K562 (cell line): ENCODE results near the gene NCKAP1. TPM values are rescaled to one million over a fixed set of nuclear protein-coding genes. Genes with fewer than 3 reads are reported as not detected.

Experiments used
- ATAC-seq: fragments of 200-7000 bp; cut with Tn5 transposase; 3 replicates; pipeline ENCODE4 v1.9.1; 2020; ENCODE audit warnings: moderate library complexity
- BruUV-seq: library from RNA; stranded (reverse); fragments of 400-500 nt; replicated peaks from 2 replicates; lab custom pipeline; 2021; lab: Mats Ljungman, UMichigan
- CTCF ChIA-PET: fragments of 300-600 bp; formaldehyde crosslinking; extraction: SDS; loops from one replicate; lab custom pipeline; 2021; ENCODE audit warnings: low intra/inter-chr PET ratio; lab: Yijun Ruan, JAX
- POLR2A ChIA-PET: fragments of 300-600, 350-650 bp; sonication (Branson Sonifier 250); formaldehyde crosslinking; extraction: SDS; loops from one replicate; lab custom pipeline; 2021; ENCODE audit warnings: antibody characterized with exemption, inconsistent platforms; lab: Yijun Ruan, JAX
- DNase-seq, 4 experiments: peaks; one replicate each; pipeline versions ENCODE4 v3.0.0 to v3.0.0-alpha.2; 2011 to 2018; ENCODE audit warnings: low spot score in 3 of 4, mixed read lengths in 3 of 4; ENCODE audit errors: extremely low read depth in 1 of 4
- FAIRE-seq: peaks from 2 replicates; lab custom pipeline; 2011; peaks lifted over from hg19 to GRCh38; lab: Jason Lieb, UNC
- H2AFZ ChIP-seq: 2 replicates; pipeline ENCODE4 v1.6.0; 2011; ENCODE audit warnings: low read depth, low read length, control low read depth, inconsistent platforms
- H3K27ac ChIP-seq: fragments of 200-600 bp; 3 replicates; pipeline ENCODE4 v1.8.0; 2011; ENCODE audit warnings: low read depth, mild to moderate bottlenecking, control low read depth, inconsistent platforms, low read length, moderate library complexity, mixed read lengths; ENCODE audit errors: extremely low read depth
- H3K27me3 ChIP-seq, 2 experiments: fragments of 300-600 bp in 1 of 2; 2 replicates in 1 of 2; 3 replicates in 1 of 2; pipeline versions ENCODE4 v1.6.0 to v1.8.0; 2011; ENCODE audit warnings: inconsistent platforms in 2 of 2, low read length in 2 of 2, mild to moderate bottlenecking in 1 of 2, mixed read lengths in 1 of 2, moderate library complexity in 1 of 2; ENCODE audit not compliant: control insufficient read depth in 2 of 2, insufficient read depth in 2 of 2
- H3K36me3 ChIP-seq: fragments of 300-600 bp; 3 replicates; pipeline ENCODE4 v1.8.0; 2011; ENCODE audit warnings: mild to moderate bottlenecking, low read length, inconsistent platforms; ENCODE audit not compliant: control insufficient read depth, insufficient read depth
- H3K4me1 ChIP-seq, 2 experiments: fragments of 200-600 bp in 1 of 2; replicated peaks in 1 of 2; 2 replicates in 1 of 2; 3 replicates in 1 of 2; pipeline versions ENCODE4 v1.5.1 to v1.8.0; 2011; ENCODE audit warnings: inconsistent platforms in 2 of 2, low read length in 2 of 2, mild to moderate bottlenecking in 1 of 2, mixed read lengths in 1 of 2, moderate library complexity in 1 of 2; ENCODE audit not compliant: control insufficient read depth in 2 of 2, insufficient read depth in 2 of 2
- H3K4me2 ChIP-seq: 2 replicates; pipeline ENCODE4 v1.6.1; 2011; ENCODE audit warnings: low read length, control low read depth, inconsistent platforms, mixed read lengths; ENCODE audit not compliant: insufficient read depth
- H3K4me3 ChIP-seq: fragments of 200-600 bp; sonication (generic), shearing (Covaris generic); 2 replicates; pipeline ENCODE4 v1.5.1; 2016; ENCODE audit warnings: control low read depth, inconsistent platforms
- H3K79me2 ChIP-seq: fragments of 200-600 bp; 3 replicates; pipeline ENCODE4 v1.8.0; 2011; ENCODE audit warnings: low read length, inconsistent platforms; ENCODE audit not compliant: control insufficient read depth, insufficient read depth
- H3K9ac ChIP-seq, 2 experiments: 2 replicates each; pipeline versions ENCODE4 v1.6.0 to v1.6.1; 2011; ENCODE audit warnings: low read depth in 2 of 2, low read length in 2 of 2, control low read depth in 1 of 2, inconsistent platforms in 1 of 2, mild to moderate bottlenecking in 1 of 2, mixed read lengths in 1 of 2; ENCODE audit not compliant: insufficient read depth in 1 of 2
- H3K9me1 ChIP-seq: one replicate; pipeline ENCODE4 v1.6.0; 2011; ENCODE audit warnings: inconsistent platforms, mild to moderate bottlenecking, low read length, moderate library complexity; ENCODE audit not compliant: control insufficient read depth, insufficient read depth
- H3K9me3 ChIP-seq: replicated peaks from 2 replicates; pipeline ENCODE4 v1.5.1; 2011; ENCODE audit warnings: low read depth, low read length, inconsistent platforms; ENCODE audit not compliant: control insufficient read depth, insufficient read depth
- H4K20me1 ChIP-seq: replicated peaks from 2 replicates; pipeline ENCODE4 v1.6.1; 2011; ENCODE audit warnings: low read length, inconsistent platforms, mixed read lengths; ENCODE audit not compliant: control insufficient read depth, insufficient read depth
- CBX5 ChIP-seq: IDR thresholded peaks from 2 replicates; pipeline ENCODE4 v1.6.1; 2014; ENCODE audit warnings: low read depth, borderline replicate concordance
- FUS ChIP-seq: fragments of 200-400 bp; formaldehyde crosslinking; optimal IDR thresholded peaks from 2 replicates; pipeline ENCODE3; 2017; ENCODE audit warnings: low read depth, low read length
- SREBF2 ChIP-seq: sonication (generic); formaldehyde crosslinking; IDR thresholded peaks from 2 replicates; pipeline ENCODE4 v1.4.0; 2020; ENCODE audit warnings: mild to moderate bottlenecking, missing genetic modification reagents
- SRF ChIP-seq, 2 experiments: fragments of 250-450, 450-650 bp in 1 of 2; sonication (Bioruptor Pico) in 1 of 2; sonication (generic) in 1 of 2; formaldehyde crosslinking; IDR thresholded peaks; 2 replicates each; pipeline versions ENCODE4 v1.5.0 to v1.5.1; 2020 to 2022; ENCODE audit warnings: mild to moderate bottlenecking in 1 of 2, missing genetic modification reagents in 1 of 2
- XRCC3 ChIP-seq: fragments of 450-650 bp; IDR thresholded peaks from 2 replicates; pipeline ENCODE4 v1.6.1; 2017; ENCODE audit warnings: mild to moderate bottlenecking, moderate library complexity
- ZNF668 ChIP-seq: fragments of 250-450 bp; sonication (Bioruptor Pico); IDR thresholded peaks from 2 replicates; pipeline ENCODE4 v1.8.0; 2022; ENCODE audit warnings: mild to moderate bottlenecking, inconsistent platforms
- WGBS: fragments of 100-300 bp; shearing (Covaris generic); methylation state at CpG from one replicate; pipeline ENCODE4 v1.1.6; 2016; ENCODE audit warnings: low coverage, mixed read lengths; ENCODE audit not compliant: insufficient coverage; ENCODE audit errors: missing lambda C conversion rate; 5-methylcytosine and 5-hydroxymethylcytosine counted together
- in situ Hi-C: fragments of 300-500 bp; cut with MboI; formaldehyde crosslinking; loops from 4 replicates; pipeline ENCODE4 v1.15.0; 2018; ENCODE audit warnings: inconsistent platforms, mixed read lengths
- intact Hi-C: fragments of 100-400 bp; cut with micrococcal nuclease; formaldehyde crosslinking; loops from 2 replicates; pipeline ENCODE4 v1.14.2; 2022
- polyA plus RNA-seq, 8 experiments: library from polyadenylated mRNA; depleted of rRNA in 4 of 8; stranded (reverse) in 5 of 8; unstranded in 3 of 8; fragments of >200 nt; fragmentation: Nextera tagmentation in 2 of 8; fragmentation: Illumina TruSeq in 1 of 8; extraction: Ambion mirVana in 2 of 8; extraction: Trizol in 1 of 8; gene quantifications; 2 replicates each; pipeline versions ENCODE4 v1.2.1 to v1.2.3, GENCODE V29; 2011 to 2014; ENCODE audit warnings: inconsistent platforms in 1 of 8, missing spikeins in 1 of 8
- total RNA-seq, 7 experiments: library from RNA; depleted of rRNA in 6 of 7; stranded (reverse); fragments of >200 nt in 6 of 7; fragmentation: Illumina TruSeq in 2 of 7; extraction: Trizol in 2 of 7; gene quantifications; 2 replicates each; pipeline versions ENCODE4 v1.2.1 to v1.2.3, GENCODE V29; 2011 to 2021; ENCODE audit warnings: low replicate concordance in 1 of 7
- TF ChIP-seq, protein P1 (sequence below): fragments of 450-650 bp; IDR thresholded peaks from 2 replicates; pipeline ENCODE4 v1.6.1; 2017; ENCODE audit warnings: antibody characterized with exemption, mild to moderate bottlenecking
- TF ChIP-seq, protein P2 (sequence below), 3 experiments: fragments of 200-800 bp in 1 of 3; sonication (Bioruptor generic) in 1 of 3; sonication (generic) in 1 of 3; formaldehyde crosslinking in 1 of 3; IDR thresholded peaks; 2 replicates each; pipeline versions ENCODE4 v1.6.1 to v1.8.0; 2016 to 2022; ENCODE audit warnings: mild to moderate bottlenecking in 2 of 3, missing compliant biosample characterization in 2 of 3, missing genetic modification characterization in 2 of 3, missing genetic modification reagents in 1 of 3
- TF ChIP-seq, protein P3 (sequence below): IDR thresholded peaks from 3 replicates; pipeline ENCODE4 v1.6.1; 2011; ENCODE audit warnings: borderline replicate concordance, mild to moderate bottlenecking, moderate library complexity; ENCODE audit not compliant: insufficient read length; ENCODE audit errors: extremely low read depth
- TF ChIP-seq, protein P4 (sequence below), 2 experiments: fragments of 450-650 bp; IDR thresholded peaks; 2 replicates each; pipeline ENCODE4 v1.6.1; 2016

The NCKAP1 gene
- total and polyA plus RNA-seq, 9 of the 15 experiments (the other 6 are each of a cell fraction or from before 2014, with no cell fraction given): 34.0 to 153 (median 88.7) TPM

DNA sequence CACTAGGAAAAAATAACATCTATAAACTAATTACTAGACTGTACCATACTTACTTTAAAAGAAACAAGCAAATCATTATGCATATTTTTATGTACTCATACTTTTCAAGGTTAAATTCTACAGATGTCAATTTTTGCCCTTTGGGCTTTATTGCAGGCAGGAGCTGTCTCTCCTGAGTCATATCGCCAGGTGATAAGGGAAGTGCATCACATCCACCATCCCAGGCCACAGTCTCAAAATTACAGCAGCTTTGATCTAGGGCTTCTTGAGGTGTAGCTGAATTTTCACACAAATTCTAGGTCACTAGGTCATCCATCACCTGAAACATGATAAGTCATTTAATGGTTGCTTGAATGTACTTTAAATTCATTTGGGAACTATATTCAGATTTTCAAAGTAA, 133.4 kb downstream of the NCKAP1 start (continued):
- TF ChIP-seq, protein P1, sequence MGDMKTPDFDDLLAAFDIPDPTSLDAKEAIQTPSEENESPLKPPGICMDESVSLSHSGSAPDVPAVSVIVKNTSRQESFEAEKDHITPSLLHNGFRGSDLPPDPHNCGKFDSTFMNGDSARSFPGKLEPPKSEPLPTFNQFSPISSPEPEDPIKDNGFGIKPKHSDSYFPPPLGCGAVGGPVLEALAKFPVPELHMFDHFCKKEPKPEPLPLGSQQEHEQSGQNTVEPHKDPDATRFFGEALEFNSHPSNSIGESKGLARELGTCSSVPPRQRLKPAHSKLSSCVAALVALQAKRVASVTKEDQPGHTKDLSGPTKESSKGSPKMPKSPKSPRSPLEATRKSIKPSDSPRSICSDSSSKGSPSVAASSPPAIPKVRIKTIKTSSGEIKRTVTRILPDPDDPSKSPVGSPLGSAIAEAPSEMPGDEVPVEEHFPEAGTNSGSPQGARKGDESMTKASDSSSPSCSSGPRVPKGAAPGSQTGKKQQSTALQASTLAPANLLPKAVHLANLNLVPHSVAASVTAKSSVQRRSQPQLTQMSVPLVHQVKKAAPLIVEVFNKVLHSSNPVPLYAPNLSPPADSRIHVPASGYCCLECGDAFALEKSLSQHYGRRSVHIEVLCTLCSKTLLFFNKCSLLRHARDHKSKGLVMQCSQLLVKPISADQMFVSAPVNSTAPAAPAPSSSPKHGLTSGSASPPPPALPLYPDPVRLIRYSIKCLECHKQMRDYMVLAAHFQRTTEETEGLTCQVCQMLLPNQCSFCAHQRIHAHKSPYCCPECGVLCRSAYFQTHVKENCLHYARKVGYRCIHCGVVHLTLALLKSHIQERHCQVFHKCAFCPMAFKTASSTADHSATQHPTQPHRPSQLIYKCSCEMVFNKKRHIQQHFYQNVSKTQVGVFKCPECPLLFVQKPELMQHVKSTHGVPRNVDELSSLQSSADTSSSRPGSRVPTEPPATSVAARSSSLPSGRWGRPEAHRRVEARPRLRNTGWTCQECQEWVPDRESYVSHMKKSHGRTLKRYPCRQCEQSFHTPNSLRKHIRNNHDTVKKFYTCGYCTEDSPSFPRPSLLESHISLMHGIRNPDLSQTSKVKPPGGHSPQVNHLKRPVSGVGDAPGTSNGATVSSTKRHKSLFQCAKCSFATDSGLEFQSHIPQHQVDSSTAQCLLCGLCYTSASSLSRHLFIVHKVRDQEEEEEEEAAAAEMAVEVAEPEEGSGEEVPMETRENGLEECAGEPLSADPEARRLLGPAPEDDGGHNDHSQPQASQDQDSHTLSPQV: no peak
- TF ChIP-seq FUS: no peak
- TF ChIP-seq XRCC3: no peak
- TF ChIP-seq, protein P2, sequence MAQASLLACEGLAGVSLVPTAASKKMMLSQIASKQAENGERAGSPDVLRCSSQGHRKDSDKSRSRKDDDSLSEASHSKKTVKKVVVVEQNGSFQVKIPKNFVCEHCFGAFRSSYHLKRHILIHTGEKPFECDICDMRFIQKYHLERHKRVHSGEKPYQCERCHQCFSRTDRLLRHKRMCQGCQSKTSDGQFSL (CRISPR knock-in tag; IDR thresholded peaks at IDR 0.05): no peak
- TF ChIP-seq, protein P2 (tag; IDR thresholded peaks at IDR 0.05): no peak

DNA sequence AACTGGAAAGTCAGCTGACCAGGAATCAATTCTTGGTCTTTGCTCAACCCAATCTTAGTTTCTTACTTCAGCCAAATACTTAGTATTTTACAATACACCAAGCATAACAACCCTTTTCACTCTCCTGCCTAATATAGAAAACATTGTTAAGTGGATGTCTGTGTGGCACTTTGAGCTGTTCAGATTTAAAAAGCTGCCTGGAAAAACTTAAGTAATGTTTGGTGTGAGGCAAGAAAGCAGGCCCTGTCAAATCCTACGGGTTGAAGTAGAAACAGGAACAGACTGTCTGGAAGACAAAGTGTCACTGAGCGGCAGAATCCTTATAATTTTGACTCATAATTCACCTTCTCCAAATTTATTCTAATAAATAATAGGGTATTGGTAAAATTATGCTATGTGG, 134.7 kb downstream of the NCKAP1 start:
- Histone ChIP-seq H3K4me1 (no peaks in the 10 kb centered on the region; a peak in 2 of 5 replicates), H3K27ac (no peak overlapping the region), H3K27me3 (no peaks in the 10 kb centered on the region), H3K9me1 (no peaks in the 10 kb centered on the region), H3K9me3 (no peaks in the 10 kb centered on the region), H3K79me2 (no peaks in the 10 kb centered on the region), H3K36me3 (peaks cover 3% of the 10 kb centered on the region; the same call in 1 of the 3 replicates), H3K4me2 (no peak overlapping the region), H3K4me3 (no peak overlapping the region), H3K9ac (no peak overlapping the region), H2AFZ (no peak overlapping the region), H4K20me1 (no peaks in the 10 kb centered on the region)
- in situ Hi-C loops (no loop called here), intact Hi-C loops (no loop called here)
- 84% methylated on average over 2 of the region's 2 CpGs for WGBS
- ChIA-PET CTCF (no interaction called here), POLR2A (interaction anchor here (1.9 kb wide), 1 partner anchor 12 kb away, joined by 5 read pairs; no protein-coding TSS in a partner anchor)
- FAIRE-seq (no peak), ATAC-seq (no peak), DNase-seq (no peak)
- BruUV-seq: no TSS peak
- TF ChIP-seq XRCC3 (no peak), CBX5 (no peak), SRF (CRISPR knock-in tag; IDR thresholded peaks at IDR 0.05) (no peak), SREBF2 (no peak), ZNF668 (CRISPR knock-in tag) (no peak)
- TF ChIP-seq, protein P3, sequence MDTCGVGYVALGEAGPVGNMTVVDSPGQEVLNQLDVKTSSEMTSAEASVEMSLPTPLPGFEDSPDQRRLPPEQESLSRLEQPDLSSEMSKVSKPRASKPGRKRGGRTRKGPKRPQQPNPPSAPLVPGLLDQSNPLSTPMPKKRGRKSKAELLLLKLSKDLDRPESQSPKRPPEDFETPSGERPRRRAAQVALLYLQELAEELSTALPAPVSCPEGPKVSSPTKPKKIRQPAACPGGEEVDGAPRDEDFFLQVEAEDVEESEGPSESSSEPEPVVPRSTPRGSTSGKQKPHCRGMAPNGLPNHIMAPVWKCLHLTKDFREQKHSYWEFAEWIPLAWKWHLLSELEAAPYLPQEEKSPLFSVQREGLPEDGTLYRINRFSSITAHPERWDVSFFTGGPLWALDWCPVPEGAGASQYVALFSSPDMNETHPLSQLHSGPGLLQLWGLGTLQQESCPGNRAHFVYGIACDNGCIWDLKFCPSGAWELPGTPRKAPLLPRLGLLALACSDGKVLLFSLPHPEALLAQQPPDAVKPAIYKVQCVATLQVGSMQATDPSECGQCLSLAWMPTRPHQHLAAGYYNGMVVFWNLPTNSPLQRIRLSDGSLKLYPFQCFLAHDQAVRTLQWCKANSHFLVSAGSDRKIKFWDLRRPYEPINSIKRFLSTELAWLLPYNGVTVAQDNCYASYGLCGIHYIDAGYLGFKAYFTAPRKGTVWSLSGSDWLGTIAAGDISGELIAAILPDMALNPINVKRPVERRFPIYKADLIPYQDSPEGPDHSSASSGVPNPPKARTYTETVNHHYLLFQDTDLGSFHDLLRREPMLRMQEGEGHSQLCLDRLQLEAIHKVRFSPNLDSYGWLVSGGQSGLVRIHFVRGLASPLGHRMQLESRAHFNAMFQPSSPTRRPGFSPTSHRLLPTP: no peak
- TF ChIP-seq, protein P4, sequence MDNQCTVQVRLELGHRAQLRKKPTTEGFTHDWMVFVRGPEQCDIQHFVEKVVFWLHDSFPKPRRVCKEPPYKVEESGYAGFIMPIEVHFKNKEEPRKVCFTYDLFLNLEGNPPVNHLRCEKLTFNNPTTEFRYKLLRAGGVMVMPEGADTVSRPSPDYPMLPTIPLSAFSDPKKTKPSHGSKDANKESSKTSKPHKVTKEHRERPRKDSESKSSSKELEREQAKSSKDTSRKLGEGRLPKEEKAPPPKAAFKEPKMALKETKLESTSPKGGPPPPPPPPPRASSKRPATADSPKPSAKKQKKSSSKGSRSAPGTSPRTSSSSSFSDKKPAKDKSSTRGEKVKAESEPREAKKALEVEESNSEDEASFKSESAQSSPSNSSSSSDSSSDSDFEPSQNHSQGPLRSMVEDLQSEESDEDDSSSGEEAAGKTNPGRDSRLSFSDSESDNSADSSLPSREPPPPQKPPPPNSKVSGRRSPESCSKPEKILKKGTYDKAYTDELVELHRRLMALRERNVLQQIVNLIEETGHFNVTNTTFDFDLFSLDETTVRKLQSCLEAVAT (IDR thresholded peaks at IDR 0.05): no peak
